ENCODE measurements around the gene ATP2C1.

DNA sequence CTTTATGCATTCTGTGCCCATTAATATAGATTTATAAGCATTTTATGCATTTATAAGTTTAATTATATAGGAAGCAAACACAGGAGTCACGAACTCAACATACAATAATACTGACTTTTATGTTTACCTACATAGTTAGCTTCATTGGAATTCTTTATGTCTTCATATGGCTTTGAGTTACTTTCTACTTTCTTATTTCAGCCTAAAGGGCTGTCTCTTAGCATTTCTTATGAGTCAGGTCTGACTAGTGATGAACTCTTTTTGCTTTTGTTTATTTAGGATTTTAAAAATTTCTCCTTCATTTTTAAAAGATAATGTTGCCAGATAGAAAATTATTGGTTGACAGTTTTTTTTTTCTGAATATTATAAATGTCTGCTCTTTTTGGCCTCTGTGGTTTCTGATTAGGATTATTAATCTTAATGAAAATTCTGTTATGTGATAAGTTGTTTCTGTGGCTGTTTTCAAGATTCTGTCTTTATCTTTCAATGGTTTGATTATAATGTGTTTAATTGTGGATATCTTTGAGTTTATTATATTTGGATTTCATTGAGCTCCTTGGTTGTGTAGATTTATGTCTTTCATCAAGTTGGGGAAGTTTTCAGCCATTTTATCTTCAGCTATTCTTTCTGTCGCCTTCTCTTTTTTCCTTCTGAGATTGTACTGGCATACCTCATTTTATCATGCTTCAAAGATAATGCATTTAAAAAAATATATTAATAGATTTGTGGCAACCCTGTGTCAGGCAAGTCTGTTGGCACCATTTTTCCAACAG is 54.3 kb downstream of the ATP2C1 start:
- no peak for TF ChIP-seq POLR2AphosphoS5 (IDR thresholded peaks at IDR 0.05; ENCODE audit: low read depth)
- TF ChIP-seq, protein P1, sequence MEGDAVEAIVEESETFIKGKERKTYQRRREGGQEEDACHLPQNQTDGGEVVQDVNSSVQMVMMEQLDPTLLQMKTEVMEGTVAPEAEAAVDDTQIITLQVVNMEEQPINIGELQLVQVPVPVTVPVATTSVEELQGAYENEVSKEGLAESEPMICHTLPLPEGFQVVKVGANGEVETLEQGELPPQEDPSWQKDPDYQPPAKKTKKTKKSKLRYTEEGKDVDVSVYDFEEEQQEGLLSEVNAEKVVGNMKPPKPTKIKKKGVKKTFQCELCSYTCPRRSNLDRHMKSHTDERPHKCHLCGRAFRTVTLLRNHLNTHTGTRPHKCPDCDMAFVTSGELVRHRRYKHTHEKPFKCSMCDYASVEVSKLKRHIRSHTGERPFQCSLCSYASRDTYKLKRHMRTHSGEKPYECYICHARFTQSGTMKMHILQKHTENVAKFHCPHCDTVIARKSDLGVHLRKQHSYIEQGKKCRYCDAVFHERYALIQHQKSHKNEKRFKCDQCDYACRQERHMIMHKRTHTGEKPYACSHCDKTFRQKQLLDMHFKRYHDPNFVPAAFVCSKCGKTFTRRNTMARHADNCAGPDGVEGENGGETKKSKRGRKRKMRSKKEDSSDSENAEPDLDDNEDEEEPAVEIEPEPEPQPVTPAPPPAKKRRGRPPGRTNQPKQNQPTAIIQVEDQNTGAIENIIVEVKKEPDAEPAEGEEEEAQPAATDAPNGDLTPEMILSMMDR (conservative IDR thresholded peaks at IDR 0.05; ENCODE audit: low read depth in 2 of 2): no peak
- no peak for TF ChIP-seq EZH2phosphoT487 (IDR thresholded peaks at IDR 0.05; ENCODE audit: unreplicated experiment)
- TF ChIP-seq EZH2 (IDR thresholded peaks at IDR 0.05; ENCODE audit: low read depth, unreplicated experiment): no peak
- TF ChIP-seq, protein P2, sequence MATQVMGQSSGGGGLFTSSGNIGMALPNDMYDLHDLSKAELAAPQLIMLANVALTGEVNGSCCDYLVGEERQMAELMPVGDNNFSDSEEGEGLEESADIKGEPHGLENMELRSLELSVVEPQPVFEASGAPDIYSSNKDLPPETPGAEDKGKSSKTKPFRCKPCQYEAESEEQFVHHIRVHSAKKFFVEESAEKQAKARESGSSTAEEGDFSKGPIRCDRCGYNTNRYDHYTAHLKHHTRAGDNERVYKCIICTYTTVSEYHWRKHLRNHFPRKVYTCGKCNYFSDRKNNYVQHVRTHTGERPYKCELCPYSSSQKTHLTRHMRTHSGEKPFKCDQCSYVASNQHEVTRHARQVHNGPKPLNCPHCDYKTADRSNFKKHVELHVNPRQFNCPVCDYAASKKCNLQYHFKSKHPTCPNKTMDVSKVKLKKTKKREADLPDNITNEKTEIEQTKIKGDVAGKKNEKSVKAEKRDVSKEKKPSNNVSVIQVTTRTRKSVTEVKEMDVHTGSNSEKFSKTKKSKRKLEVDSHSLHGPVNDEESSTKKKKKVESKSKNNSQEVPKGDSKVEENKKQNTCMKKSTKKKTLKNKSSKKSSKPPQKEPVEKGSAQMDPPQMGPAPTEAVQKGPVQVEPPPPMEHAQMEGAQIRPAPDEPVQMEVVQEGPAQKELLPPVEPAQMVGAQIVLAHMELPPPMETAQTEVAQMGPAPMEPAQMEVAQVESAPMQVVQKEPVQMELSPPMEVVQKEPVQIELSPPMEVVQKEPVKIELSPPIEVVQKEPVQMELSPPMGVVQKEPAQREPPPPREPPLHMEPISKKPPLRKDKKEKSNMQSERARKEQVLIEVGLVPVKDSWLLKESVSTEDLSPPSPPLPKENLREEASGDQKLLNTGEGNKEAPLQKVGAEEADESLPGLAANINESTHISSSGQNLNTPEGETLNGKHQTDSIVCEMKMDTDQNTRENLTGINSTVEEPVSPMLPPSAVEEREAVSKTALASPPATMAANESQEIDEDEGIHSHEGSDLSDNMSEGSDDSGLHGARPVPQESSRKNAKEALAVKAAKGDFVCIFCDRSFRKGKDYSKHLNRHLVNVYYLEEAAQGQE (IDR thresholded peaks at IDR 0.05; ENCODE audit: unreplicated experiment): no peak
- no peak for TF ChIP-seq ZNF331 (CRISPR knock-in tag; IDR thresholded peaks at IDR 0.05; ENCODE audit: low read depth)
- no peak for TF ChIP-seq CREB1 (CRISPR knock-in tag; IDR thresholded peaks at IDR 0.05; ENCODE audit: low read depth)
- no peak for TF ChIP-seq JUNB (IDR thresholded peaks at IDR 0.05; ENCODE audit: unreplicated experiment)
- no peak for TF ChIP-seq ZNF114 (CRISPR knock-in tag; IDR thresholded peaks at IDR 0.05)

Data from GM23338 (cell line).